CD14-positive monocyte (primary cell): ENCODE measurements around the gene MLX. TPM values are rescaled to one million over a fixed set of nuclear protein-coding genes. Genes with fewer than 3 reads are reported as not detected.
"Not testable (repeated sequence)": the region's sequence is repeated elsewhere in the genome, so short reads cannot be mapped to it uniquely, and the experiment has no call there.

Experiments used
- DNase-seq, 3 donors: peaks; one replicate each; pipeline ENCODE4 v3.0.0-alpha.2; 2011 to 2022
- H2AFZ ChIP-seq: 2 replicates; pipeline ENCODE4 v1.6.0; 2012; ENCODE audit warnings: mild to moderate bottlenecking, low read depth, low read length, inconsistent platforms; ENCODE audit not compliant: insufficient read depth, poor library complexity, severe bottlenecking
- H3K27ac ChIP-seq, 2 donors: 1 replicate in 1 of 2; 2 replicates in 1 of 2; pipeline ENCODE4 v1.5.1; 2012 to 2013; ENCODE audit warnings: low read length in 2 of 2, control low read depth in 1 of 2, inconsistent platforms in 1 of 2, low read depth in 1 of 2, mild to moderate bottlenecking in 1 of 2
- H3K27me3 ChIP-seq, 2 donors: one replicate each; pipeline versions ENCODE4 v1.6.0 to v1.6.1; 2011 to 2013; ENCODE audit warnings: low read length in 2 of 2; ENCODE audit not compliant: control insufficient read depth in 2 of 2, insufficient read depth in 2 of 2
- H3K36me3 ChIP-seq, 2 donors: replicated peaks in 1 of 2; 1 replicate in 1 of 2; 2 replicates in 1 of 2; pipeline versions ENCODE4 v1.5.1 to v1.6.1; 2012 to 2013; ENCODE audit warnings: low read length in 2 of 2, control low read depth in 1 of 2, inconsistent platforms in 1 of 2, mild to moderate bottlenecking in 1 of 2; ENCODE audit not compliant: insufficient read depth in 2 of 2, control insufficient read depth in 1 of 2
- H3K4me1 ChIP-seq, 2 donors: 1 replicate in 1 of 2; 2 replicates in 1 of 2; pipeline versions ENCODE4 v1.5.1 to v1.6.1; 2012 to 2013; ENCODE audit warnings: low read length in 2 of 2, control low read depth in 1 of 2, inconsistent platforms in 1 of 2, mild to moderate bottlenecking in 1 of 2, moderate library complexity in 1 of 2; ENCODE audit not compliant: insufficient read depth in 2 of 2, control insufficient read depth in 1 of 2
- H3K4me2 ChIP-seq: replicated peaks from 2 replicates; pipeline ENCODE3; 2012; ENCODE audit warnings: low read length, moderate library complexity, mild to moderate bottlenecking; ENCODE audit not compliant: poor library complexity, severe bottlenecking; ENCODE audit errors: extremely low read depth
- H3K4me3 ChIP-seq, 3 experiments: fragments of 200-600 bp in 1 of 3; sonication (generic) in 1 of 3; replicated peaks in 1 of 3; 1 replicate in 2 of 3; 2 replicates in 1 of 3; pipeline ENCODE4 v1.5.1; 2011 to 2013; ENCODE audit warnings: low read length in 3 of 3, mild to moderate bottlenecking in 3 of 3, control low read depth in 2 of 3, low read depth in 2 of 3, inconsistent platforms in 1 of 3, moderate library complexity in 1 of 3
- H3K79me2 ChIP-seq: 2 replicates; pipeline ENCODE4 v1.6.0; 2012; ENCODE audit warnings: mild to moderate bottlenecking, control low read depth, inconsistent platforms, low read length, moderate library complexity; ENCODE audit not compliant: insufficient read depth
- H3K9ac ChIP-seq: 2 replicates; pipeline ENCODE4 v1.6.0; 2017; ENCODE audit warnings: low read length, mild to moderate bottlenecking; ENCODE audit not compliant: insufficient read depth, poor library complexity, severe bottlenecking
- H3K9me3 ChIP-seq, 2 donors: replicated peaks in 1 of 2; 1 replicate in 1 of 2; 2 replicates in 1 of 2; pipeline versions ENCODE4 v1.5.1 to v1.6.1; 2012 to 2013; ENCODE audit warnings: low read length in 2 of 2, control low read depth in 1 of 2; ENCODE audit not compliant: control insufficient read depth in 1 of 2, insufficient read depth in 1 of 2
- H4K20me1 ChIP-seq: 2 replicates; pipeline ENCODE4 v1.6.0; 2012; ENCODE audit warnings: mild to moderate bottlenecking, low read length, control low read depth, moderate library complexity; ENCODE audit not compliant: insufficient read depth
- H3K27ac Mint-ChIP-seq, 7 donors: one replicate each; pipeline ENCODE4 v1.8.0; 2020; ENCODE audit warnings: mild to moderate bottlenecking in 7 of 7, mixed read lengths in 7 of 7, moderate library complexity in 6 of 7, inconsistent platforms in 2 of 7
- H3K27me3 Mint-ChIP-seq, 3 donors: one replicate each; pipeline ENCODE4 v1.8.0; 2021 to 2022; ENCODE audit warnings: low read depth in 3 of 3, mild to moderate bottlenecking in 3 of 3, mixed read lengths in 3 of 3, moderate library complexity in 3 of 3, inconsistent platforms in 1 of 3
- H3K36me3 Mint-ChIP-seq, 2 donors: one replicate each; pipeline ENCODE4 v1.8.0; 2020; ENCODE audit warnings: mixed read lengths in 2 of 2, inconsistent platforms in 1 of 2, mild to moderate bottlenecking in 1 of 2
- H3K4me1 Mint-ChIP-seq: one replicate; pipeline ENCODE4 v1.8.0; 2020; ENCODE audit warnings: mild to moderate bottlenecking, mixed read lengths
- H3K4me3 Mint-ChIP-seq, 2 donors: one replicate each; pipeline ENCODE4 v1.8.0; 2020; ENCODE audit warnings: mild to moderate bottlenecking in 2 of 2, mixed read lengths in 2 of 2, moderate library complexity in 1 of 2
- H3K9me3 Mint-ChIP-seq, 7 donors: one replicate each; pipeline ENCODE4 v1.8.0; 2020 to 2022; ENCODE audit warnings: mixed read lengths in 7 of 7, mild to moderate bottlenecking in 6 of 7, moderate library complexity in 6 of 7, inconsistent platforms in 2 of 7
- CTCF ChIP-seq: fragments of 200-600 bp; IDR thresholded peaks from one replicate; pipeline ENCODE4 v1.8.0; 2022; ENCODE audit warnings: antibody characterized with exemption, mild to moderate bottlenecking
- WGBS: methylation state at CpG from one replicate; pipeline ENCODE4 v1.1.5; 2013; ENCODE audit warnings: missing lambda C conversion rate; ENCODE audit not compliant: insufficient coverage; 5-methylcytosine and 5-hydroxymethylcytosine counted together
- intact Hi-C, 2 donors: fragments of 100-400 bp; cut with micrococcal nuclease; formaldehyde crosslinking; loops; one replicate each; pipeline versions ENCODE4 v1.15.0 to v1.15.1; 2023
- polyA plus RNA-seq, 3 donors: library from polyadenylated mRNA; depleted of rRNA in 1 of 3; unstranded in 2 of 3; stranded (reverse) in 1 of 3; fragments of 300-500 nt in 2 of 3; fragments of >200 nt in 1 of 3; fragmentation: Illumina TruSeq in 2 of 3; gene quantifications; 1 replicate in 2 of 3; 2 replicates in 1 of 3; pipeline ENCODE4 v1.2.3, GENCODE V29; 2012 to 2021

Gene MLX
- polyA plus RNA-seq, 3 donors: 61.4 to 106 (median 63.5) TPM

- no peak for TF ChIP-seq CTCF
- H3K36me3 ChIP-seq: peaks cover 17 to 24% of the 10 kb centered on the region in 2 donors
- no peak overlapping the region for H3K4me2 ChIP-seq
- intact Hi-C loops: no loop called here
- no peak overlapping the region for H3K4me3 ChIP-seq
- Mint-ChIP-seq H3K9me3 (no peaks in the 10 kb centered on the region), H3K36me3 (peaks cover 22 to 25% of the 10 kb centered on the region in 2 donors), H3K27me3 (peaks cover 0 to 3% (median 0%) of the 10 kb centered on the region in 3 donors), H3K4me1 (peaks cover 2% of the 10 kb centered on the region), H3K4me3 (no peak overlapping the region), H3K27ac (no peak overlapping the region)
- no peaks in the 10 kb centered on the region for H3K79me2 ChIP-seq
- H3K9ac ChIP-seq: no peak overlapping the region
- 65% methylated on average over 8 of the region's 9 CpGs for WGBS
- no peak for DNase-seq
- H4K20me1 ChIP-seq: no peaks in the 10 kb centered on the region
- no peak overlapping the region for H3K27ac ChIP-seq
- H2AFZ ChIP-seq: no peak overlapping the region
- no peaks in the 10 kb centered on the region for H3K4me1 ChIP-seq
- H3K9me3 ChIP-seq: no peaks in the 10 kb centered on the region
- H3K27me3 ChIP-seq: no peaks in the 10 kb centered on the region
These were observed 51.7 kb downstream of the MLX start for GRCh38 chr17:42618442-42619150.

- H3K4me3 Mint-ChIP-seq: not testable (repeated sequence)
These were observed 55.1 kb downstream of the MLX start for GRCh38 chr17:42621987-42622386.

More at GRCh38 chr17:42621987-42622386, 55.1 kb downstream of the MLX start:
- H3K27me3 ChIP-seq, H3K27ac ChIP-seq, H3K9me3 ChIP-seq, H3K4me1 Mint-ChIP-seq, H3K4me3 ChIP-seq, H3K4me2 ChIP-seq, H3K9ac ChIP-seq, H2AFZ ChIP-seq, H3K36me3 Mint-ChIP-seq, intact Hi-C loops, H3K9me3 Mint-ChIP-seq, DNase-seq, H4K20me1 ChIP-seq, H3K36me3 ChIP-seq, H3K27ac Mint-ChIP-seq, H3K79me2 ChIP-seq, H3K4me1 ChIP-seq, H3K27me3 Mint-ChIP-seq: not testable (repeated sequence)
- 100% methylated on average over 1 of the region's 3 CpGs for WGBS

Other genes with a start within 250 kb of the MLX start
- 100 to 1,000 TPM in 2 of 3 donors, 10 to 100 TPM in 1; 73.0 to 155 (median 110) TPM for gene STAT3, start 178.7 kb upstream of the MLX start, polyA plus RNA-seq
- gene CAVIN1, start 143.8 kb upstream of the MLX start, polyA plus RNA-seq: under 1 TPM in 1 of 3 donors, not detected in 2; 0.01 TPM
- 100 to 1,000 TPM in 1 of 3 donors, 10 to 100 TPM in 2; 36.1 to 126 (median 55.1) TPM for gene ATP6V0A1, start 108.2 kb upstream of the MLX start, polyA plus RNA-seq
- 10 to 100 TPM; 10.4 to 32.9 (median 24.9) TPM for gene NAGLU, start 30.9 kb upstream of the MLX start, polyA plus RNA-seq
- under 1 TPM; 0.19 to 0.72 (median 0.27) TPM for gene HSD17B1, start 14.2 kb upstream of the MLX start, polyA plus RNA-seq
- 10 to 100 TPM; 52.6 to 63.8 (median 57.9) TPM for gene COASY, start 5.0 kb upstream of the MLX start, polyA plus RNA-seq
- gene PSMC3IP, start 10.6 kb downstream of the MLX start, polyA plus RNA-seq: 1 to 10 TPM in 1 of 3 donors, not detected in 2; 1.2 TPM
- gene RETREG3, start 42.3 kb downstream of the MLX start, polyA plus RNA-seq: 10 to 100 TPM; 34.0 to 69.9 (median 69.9) TPM
- 10 to 100 TPM in 2 of 3 donors, 1 to 10 TPM in 1; 7.5 to 17.4 (median 10.2) TPM for gene TUBG1, start 42.6 kb downstream of the MLX start, polyA plus RNA-seq
- 1 to 10 TPM in 1 of 3 donors, under 1 TPM in 2; 0.31 to 7.3 (median 0.47) TPM for gene TUBG2, start 92.2 kb downstream of the MLX start, polyA plus RNA-seq
- under 1 TPM; 0.38 to 0.43 (median 0.41) TPM for gene PLEKHH3, start 109.9 kb downstream of the MLX start, polyA plus RNA-seq
- gene CCR10, start 114.7 kb downstream of the MLX start, polyA plus RNA-seq: under 1 TPM in 2 of 3 donors, not detected in 1; 0.13 to 0.37 TPM
- under 1 TPM in 2 of 3 donors, not detected in 1; 0.23 to 0.24 TPM for gene CNTNAP1, start 115.4 kb downstream of the MLX start, polyA plus RNA-seq
- gene EZH1, start 177.9 kb downstream of the MLX start, polyA plus RNA-seq: 100 to 1,000 TPM in 1 of 3 donors, 10 to 100 TPM in 2; 12.3 to 169 (median 17.8) TPM
- gene RAMP2, start 194.1 kb downstream of the MLX start, polyA plus RNA-seq: not detected
- 100 to 1,000 TPM in 2 of 3 donors, 10 to 100 TPM in 1; 71.3 to 125 (median 104) TPM for gene VPS25, start 206.3 kb downstream of the MLX start, polyA plus RNA-seq
- gene WNK4, start 213.5 kb downstream of the MLX start, polyA plus RNA-seq: not detected
- gene COA3, start 231.6 kb downstream of the MLX start, polyA plus RNA-seq: 100 to 1,000 TPM in 2 of 3 donors, 10 to 100 TPM in 1; 21.5 to 171 (median 156) TPM
- gene CNTD1, start 231.8 kb downstream of the MLX start, polyA plus RNA-seq: not detected